Chondrocyte (in vitro differentiated cells): Measurements from ENCODE around the gene ABHD17C. TPM values are rescaled to one million over a fixed set of nuclear protein-coding genes. Genes with fewer than 3 reads are reported as not detected.

ENCODE experiments used
- DNase-seq: peaks from one replicate; pipeline ENCODE4 v3.0.0; 2021; ENCODE audit warnings: mixed read lengths, low spot score
- H3K27ac Mint-ChIP-seq: one replicate; pipeline ENCODE4 v1.8.0; 2021; ENCODE audit warnings: mild to moderate bottlenecking, moderate library complexity, mixed read lengths; ENCODE audit not compliant: unreplicated experiment
- H3K27me3 Mint-ChIP-seq: 2 replicates; pipeline ENCODE4 v1.8.0; 2021; ENCODE audit warnings: low read depth, mixed read lengths
- H3K36me3 Mint-ChIP-seq: 2 replicates; pipeline ENCODE4 v1.8.0; 2021; ENCODE audit warnings: low read depth, mixed read lengths
- H3K4me1 Mint-ChIP-seq: 2 replicates; pipeline ENCODE4 v1.8.0; 2021; ENCODE audit warnings: low read depth, mild to moderate bottlenecking, mixed read lengths
- H3K4me3 Mint-ChIP-seq: one replicate; pipeline ENCODE4 v1.8.0; 2021; ENCODE audit warnings: mild to moderate bottlenecking, moderate library complexity, mixed read lengths; ENCODE audit not compliant: unreplicated experiment
- H3K9me3 Mint-ChIP-seq: 2 replicates; pipeline ENCODE4 v1.8.0; 2021; ENCODE audit warnings: low read depth, mixed read lengths
- total RNA-seq: library from RNA; stranded (reverse); gene quantifications from 3 replicates; pipeline ENCODE4 v1.2.1, GENCODE V29; 2021
- TF ChIP-seq, protein P1 (sequence below): fragments of 200-600 bp; sonication (generic); IDR thresholded peaks from 2 replicates; pipeline ENCODE4 v1.5.0; 2021; ENCODE audit warnings: antibody characterized with exemption, mild to moderate bottlenecking, moderate library complexity

ABHD17C gene
- total RNA-seq, 1 donor from 2014 or later: 8.0 TPM

- no peaks in the 10 kb centered on the region for H3K36me3 Mint-ChIP-seq
- TF ChIP-seq, protein P1, sequence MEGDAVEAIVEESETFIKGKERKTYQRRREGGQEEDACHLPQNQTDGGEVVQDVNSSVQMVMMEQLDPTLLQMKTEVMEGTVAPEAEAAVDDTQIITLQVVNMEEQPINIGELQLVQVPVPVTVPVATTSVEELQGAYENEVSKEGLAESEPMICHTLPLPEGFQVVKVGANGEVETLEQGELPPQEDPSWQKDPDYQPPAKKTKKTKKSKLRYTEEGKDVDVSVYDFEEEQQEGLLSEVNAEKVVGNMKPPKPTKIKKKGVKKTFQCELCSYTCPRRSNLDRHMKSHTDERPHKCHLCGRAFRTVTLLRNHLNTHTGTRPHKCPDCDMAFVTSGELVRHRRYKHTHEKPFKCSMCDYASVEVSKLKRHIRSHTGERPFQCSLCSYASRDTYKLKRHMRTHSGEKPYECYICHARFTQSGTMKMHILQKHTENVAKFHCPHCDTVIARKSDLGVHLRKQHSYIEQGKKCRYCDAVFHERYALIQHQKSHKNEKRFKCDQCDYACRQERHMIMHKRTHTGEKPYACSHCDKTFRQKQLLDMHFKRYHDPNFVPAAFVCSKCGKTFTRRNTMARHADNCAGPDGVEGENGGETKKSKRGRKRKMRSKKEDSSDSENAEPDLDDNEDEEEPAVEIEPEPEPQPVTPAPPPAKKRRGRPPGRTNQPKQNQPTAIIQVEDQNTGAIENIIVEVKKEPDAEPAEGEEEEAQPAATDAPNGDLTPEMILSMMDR: no peak
- H3K4me3 Mint-ChIP-seq: no peak overlapping the region
- H3K4me1 Mint-ChIP-seq: peaks cover 40% of the 10 kb centered on the region
- H3K27ac Mint-ChIP-seq: no peak overlapping the region
- no peak for DNase-seq
- no peaks in the 10 kb centered on the region for H3K27me3 Mint-ChIP-seq
- H3K9me3 Mint-ChIP-seq: peaks cover 2% of the 10 kb centered on the region
Observed at GRCh38 chr15:80773792-80774352, 78.8 kb downstream of the ABHD17C start.

DNA sequence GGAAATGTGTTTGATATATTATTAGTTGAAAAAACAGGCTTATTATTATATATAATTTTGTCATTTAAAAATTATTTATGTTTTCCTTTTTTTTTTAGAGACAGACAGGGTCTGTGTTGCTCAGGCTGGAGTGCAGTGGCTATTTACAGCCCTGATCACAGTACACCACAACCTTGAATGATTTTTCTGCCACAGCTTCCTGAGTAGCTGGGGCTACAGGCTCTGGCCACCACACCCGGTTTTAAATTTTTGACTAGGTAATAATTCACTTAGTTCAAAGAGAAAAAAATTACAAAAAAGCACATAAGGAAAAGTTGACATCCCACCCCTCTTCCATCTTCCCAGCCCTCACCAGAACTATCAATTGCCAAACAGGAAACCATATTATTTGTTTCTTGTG, 79.4 kb downstream of the ABHD17C start:
- peaks cover 1% of the 10 kb centered on the region for H3K9me3 Mint-ChIP-seq

DNA sequence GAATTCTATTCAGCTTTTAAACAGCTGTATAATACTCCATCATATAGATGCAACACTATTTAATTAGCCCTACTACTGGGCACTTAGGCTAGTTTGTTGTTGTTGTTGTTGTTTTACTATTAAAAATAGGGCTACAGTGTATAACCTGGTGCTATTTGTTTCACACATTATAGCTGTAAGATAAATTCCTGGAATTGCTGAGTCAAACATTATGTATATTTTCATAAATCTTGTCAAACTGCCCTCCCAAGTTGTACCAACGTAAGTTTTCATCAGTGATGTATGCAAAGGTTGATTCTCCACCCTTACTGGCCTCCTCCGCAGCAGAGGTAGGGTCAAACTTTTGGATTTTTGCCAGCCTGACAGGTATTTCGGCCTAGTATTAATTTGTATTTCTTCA, 80.2 kb downstream of the ABHD17C start:
- no peaks in the 10 kb centered on the region for H3K9me3 Mint-ChIP-seq
- no peak overlapping the region for H3K4me3 Mint-ChIP-seq
- no peaks in the 10 kb centered on the region for H3K36me3 Mint-ChIP-seq
- DNase-seq: no peak
- TF ChIP-seq, protein P1: no peak
- H3K4me1 Mint-ChIP-seq: peaks cover 48% of the 10 kb centered on the region
- no peaks in the 10 kb centered on the region for H3K27me3 Mint-ChIP-seq
- no peak overlapping the region for H3K27ac Mint-ChIP-seq

More for the DNA sequence above, 79.4 kb downstream of the ABHD17C start:
- Mint-ChIP-seq H3K36me3 (no peaks in the 10 kb centered on the region), H3K4me3 (no peak overlapping the region), H3K27me3 (no peaks in the 10 kb centered on the region), H3K4me1 (peaks cover 40% of the 10 kb centered on the region), H3K27ac (no peak overlapping the region)
- DNase-seq: no peak
- TF ChIP-seq, protein P1: no peak

- no peak for DNase-seq
- TF ChIP-seq, protein P1: peak; percentile 86
- Mint-ChIP-seq H3K36me3 (no peaks in the 10 kb centered on the region), H3K4me3 (no peak overlapping the region), H3K4me1 (peaks cover 60% of the 10 kb centered on the region), H3K9me3 (no peaks in the 10 kb centered on the region), H3K27ac (peak overlapping the region; percentile 74), H3K27me3 (no peaks in the 10 kb centered on the region)
Observed at GRCh38 chr15:80776420-80777045, 81.4 kb downstream of the ABHD17C start.

DNA sequence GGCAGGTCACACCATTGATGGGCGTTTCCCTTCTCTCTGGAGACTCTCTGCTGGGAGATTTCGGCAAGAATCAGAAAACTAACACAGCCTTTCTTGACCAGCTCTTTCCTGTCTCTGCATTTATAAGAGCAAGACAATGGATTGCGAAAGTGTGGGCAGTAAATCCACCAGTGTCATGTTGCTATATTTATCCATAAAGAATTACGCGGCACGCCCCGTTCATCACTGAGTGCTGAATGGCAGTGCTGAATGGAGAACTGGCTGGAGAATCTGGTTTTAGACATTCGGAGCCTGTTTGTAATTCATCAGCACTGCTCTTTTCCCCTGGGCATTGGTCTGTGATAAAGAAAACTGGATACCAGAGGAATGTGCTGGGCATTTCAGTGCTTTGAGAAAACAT, 82.0 kb downstream of the ABHD17C start:
- Mint-ChIP-seq H3K27me3 (no peaks in the 10 kb centered on the region), H3K9me3 (no peaks in the 10 kb centered on the region), H3K4me3 (no peak overlapping the region), H3K27ac (peak overlapping the region; percentile 74), H3K36me3 (peaks cover 5% of the 10 kb centered on the region), H3K4me1 (peaks cover 66% of the 10 kb centered on the region)
- no peak for DNase-seq
- TF ChIP-seq, protein P1: no peak
